Stimulated activated memory B cell treated with anti-CD40 and anti-IgM and Interleukin-4, amounts not matched to agents 10 μg/mL and 1 μg/mL and 100 μg/mL, for 72 hours (primary cell): ENCODE measurements around the gene AMPD2.
A peak's percentile ranks its signal among the peaks of the same experiment; 100 is the strongest.

Experiments
- ATAC-seq: fragments of 150-1000 bp; cut with Tn5 transposase; 2 replicates; pipeline ENCODE4 v1.10.0; 2021
- H3K27ac Mint-ChIP-seq: one replicate; pipeline ENCODE4 v1.8.0; 2022; ENCODE audit warnings: mild to moderate bottlenecking, mixed read lengths
- H3K27me3 Mint-ChIP-seq: one replicate; pipeline ENCODE4 v1.8.0; 2022; ENCODE audit warnings: mixed read lengths
- H3K36me3 Mint-ChIP-seq: one replicate; pipeline ENCODE4 v1.8.0; 2022; ENCODE audit warnings: mixed read lengths
- H3K4me1 Mint-ChIP-seq: one replicate; pipeline ENCODE4 v1.8.0; 2022; ENCODE audit warnings: mixed read lengths
- H3K4me3 Mint-ChIP-seq: one replicate; pipeline ENCODE4 v1.8.0; 2022; ENCODE audit warnings: mild to moderate bottlenecking, moderate library complexity, mixed read lengths
- H3K9me3 Mint-ChIP-seq: one replicate; pipeline ENCODE4 v1.8.0; 2022; ENCODE audit warnings: mixed read lengths

AMPD2 gene

DNA sequence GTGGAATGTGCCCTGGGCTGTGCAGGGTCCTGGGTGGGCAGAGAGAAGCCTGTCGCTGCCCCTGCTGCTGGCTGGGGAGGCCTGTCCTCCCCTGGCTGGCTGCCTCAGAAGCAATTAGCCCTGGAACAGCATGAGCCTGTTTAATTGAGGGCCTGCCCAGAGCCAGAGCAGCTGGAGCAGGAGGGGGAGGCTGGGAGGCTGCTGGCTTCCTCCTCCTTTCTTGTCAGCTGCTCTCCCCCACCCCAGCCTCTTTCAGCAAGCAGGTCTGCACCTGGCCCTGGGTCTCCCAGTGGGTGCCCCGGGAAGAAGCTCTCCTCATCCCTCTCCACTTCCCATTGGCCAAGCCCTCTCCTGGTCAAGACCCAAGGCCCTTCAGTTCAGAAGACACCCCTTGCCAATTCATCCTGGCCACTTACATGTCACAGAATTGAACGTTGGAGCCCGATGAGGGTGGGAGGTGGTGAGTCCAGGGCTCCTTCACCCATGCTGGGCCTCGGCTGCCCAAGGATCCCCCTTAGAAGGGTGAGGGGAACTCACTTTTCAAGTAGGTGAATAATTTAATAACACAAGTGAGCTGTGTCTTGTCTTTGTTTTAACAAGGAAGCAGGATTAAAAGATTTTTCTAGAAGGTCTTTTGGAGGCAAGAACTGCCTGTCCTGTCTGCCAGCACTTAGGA is 13.2 kb downstream of the AMPD2 start:
- H3K4me3 Mint-ChIP-seq: no peak overlapping the region
- H3K4me1 Mint-ChIP-seq: peaks cover 16% of the 10 kb centered on the region
- no peak for ATAC-seq
- H3K27me3 Mint-ChIP-seq: no peaks in the 10 kb centered on the region
- H3K9me3 Mint-ChIP-seq: no peaks in the 10 kb centered on the region
- peak overlapping the region; percentile 76 for H3K27ac Mint-ChIP-seq
- H3K36me3 Mint-ChIP-seq: peaks cover 38% of the 10 kb centered on the region

DNA sequence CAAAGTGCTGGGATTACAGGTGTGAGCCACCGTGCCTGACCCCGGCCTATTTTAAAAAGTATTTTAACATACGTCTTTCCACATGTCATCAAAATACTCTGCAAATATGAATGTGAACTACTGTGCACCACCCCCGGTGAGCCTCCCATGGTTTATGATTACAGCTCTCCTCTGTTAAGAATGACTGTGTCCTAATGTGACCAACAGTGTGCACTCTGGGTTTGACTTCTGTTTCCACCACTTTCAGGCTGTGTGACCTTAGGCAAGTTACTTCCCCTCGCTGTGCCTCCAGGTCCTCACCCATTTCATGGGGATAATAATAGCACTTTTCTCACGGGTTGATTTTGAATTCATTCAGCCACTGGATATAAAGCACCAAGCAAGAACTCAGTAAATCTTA is 14.7 kb downstream of the AMPD2 start:
- H3K36me3 Mint-ChIP-seq: peaks cover 24% of the 10 kb centered on the region
- no peak overlapping the region for H3K4me3 Mint-ChIP-seq
- no peaks in the 10 kb centered on the region for H3K9me3 Mint-ChIP-seq
- H3K4me1 Mint-ChIP-seq: peaks cover 16% of the 10 kb centered on the region
- no peaks in the 10 kb centered on the region for H3K27me3 Mint-ChIP-seq
- no peak overlapping the region for H3K27ac Mint-ChIP-seq
- peak; percentile 46 for ATAC-seq

DNA sequence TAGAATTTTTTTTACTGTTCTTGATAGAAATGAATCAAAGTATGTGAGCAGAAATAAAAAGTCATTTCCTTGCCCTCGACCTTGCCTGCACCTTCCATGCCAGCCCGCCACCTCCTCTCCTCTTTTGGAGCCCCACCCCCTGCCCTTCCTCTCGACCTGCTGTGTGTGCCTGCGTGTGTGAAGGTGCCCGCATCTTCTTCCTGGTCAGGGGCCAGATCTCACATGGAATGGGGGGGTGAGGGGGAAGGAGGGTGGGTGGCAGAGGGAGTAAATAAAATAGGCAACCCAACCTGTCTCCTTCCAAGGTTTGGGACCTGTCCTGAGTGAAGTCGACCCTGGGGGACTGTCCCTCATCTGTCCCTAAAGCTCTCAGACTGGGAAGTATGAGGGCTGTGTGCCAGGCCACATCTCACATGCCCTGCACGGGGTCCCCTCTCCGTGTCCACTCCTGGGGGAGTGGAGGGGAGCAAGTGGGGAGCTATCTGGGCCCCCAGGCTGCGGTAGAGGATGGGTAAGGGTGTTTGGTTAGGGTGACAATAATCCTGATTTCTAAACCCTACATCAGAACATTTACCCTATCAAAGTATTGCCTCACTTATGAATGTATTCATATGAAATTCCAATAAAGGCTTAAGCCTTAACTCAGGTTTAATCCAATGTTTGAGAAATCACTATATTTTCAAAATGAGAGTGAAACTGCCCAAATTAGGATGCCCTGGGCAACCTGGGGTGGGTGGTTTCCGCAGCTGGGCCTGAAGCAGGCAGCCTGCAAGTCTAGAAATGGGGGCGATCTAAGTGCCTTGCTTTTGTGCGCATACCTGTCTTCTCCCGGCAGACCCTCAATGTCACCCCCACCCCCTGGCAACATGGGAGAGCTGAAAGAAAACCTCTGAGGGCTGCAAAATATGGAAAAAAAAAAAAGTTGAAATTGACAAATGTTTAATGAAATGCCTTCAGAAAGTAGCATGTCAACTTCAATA is 15.4 kb downstream of the AMPD2 start:
- H3K4me3 Mint-ChIP-seq: no peak overlapping the region
- ATAC-seq: peak; percentile 46
- H3K36me3 Mint-ChIP-seq: peaks cover 16% of the 10 kb centered on the region
- H3K4me1 Mint-ChIP-seq: peaks cover 19% of the 10 kb centered on the region
- no peak overlapping the region for H3K27ac Mint-ChIP-seq
- H3K9me3 Mint-ChIP-seq: no peaks in the 10 kb centered on the region
- H3K27me3 Mint-ChIP-seq: peaks cover 4% of the 10 kb centered on the region

DNA sequence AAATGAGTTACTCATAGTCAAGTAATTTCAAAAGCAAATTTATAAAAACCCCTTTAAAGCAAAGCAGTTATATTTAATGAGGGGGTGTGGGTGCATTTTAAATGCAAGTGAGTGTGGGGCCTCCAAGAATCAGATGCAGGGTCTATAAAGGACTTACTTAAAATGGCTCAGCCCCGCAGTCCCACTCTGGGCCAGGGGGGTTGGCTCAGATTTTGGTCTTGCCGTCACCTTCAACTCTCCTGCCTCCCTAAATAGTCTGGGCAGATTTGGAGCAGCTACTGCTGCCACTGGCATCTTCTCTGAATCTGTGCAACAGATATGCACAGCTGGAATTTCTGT is 16.2 kb downstream of the AMPD2 start:
- H3K27ac Mint-ChIP-seq: no peak overlapping the region
- peaks cover 13% of the 10 kb centered on the region for H3K36me3 Mint-ChIP-seq
- ATAC-seq: no peak

DNA sequence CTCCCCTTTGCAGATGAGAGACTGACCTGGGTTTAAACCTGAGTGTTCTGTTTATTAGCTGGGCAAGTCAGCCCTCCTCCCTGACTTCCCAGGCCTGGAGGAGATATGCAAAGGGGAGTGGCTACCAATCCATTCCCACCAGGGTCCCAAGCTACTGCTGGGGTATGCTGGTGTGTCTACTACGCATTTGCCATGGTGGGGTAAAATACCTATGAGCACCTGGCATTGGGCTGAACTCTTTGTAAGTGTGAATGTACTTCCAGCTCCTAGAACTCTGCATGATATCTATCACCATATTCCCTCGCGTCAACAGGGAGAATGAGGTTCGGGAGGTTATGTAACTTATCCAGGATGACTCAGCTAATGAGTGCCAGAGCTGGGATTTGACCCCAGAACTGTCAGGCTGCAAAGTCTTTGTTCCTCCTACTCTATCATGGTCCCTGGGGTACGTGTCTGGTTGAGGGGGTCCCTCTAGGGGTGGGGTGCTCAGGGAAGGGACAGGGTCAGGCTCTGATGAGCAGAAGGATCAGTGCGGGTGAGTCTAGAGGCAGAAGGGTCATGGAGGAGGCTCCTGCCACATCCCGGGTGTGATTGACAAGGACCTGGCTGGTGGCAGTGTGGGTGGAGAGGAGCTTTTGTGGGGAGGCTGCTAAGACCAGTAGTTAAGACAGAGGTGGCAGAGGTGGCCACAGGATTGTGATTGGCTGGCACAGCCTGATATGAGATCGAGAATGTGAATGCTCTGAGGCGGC is 16.7 kb downstream of the AMPD2 start:
- Mint-ChIP-seq H3K36me3 (peaks cover 8% of the 10 kb centered on the region), H3K9me3 (no peaks in the 10 kb centered on the region), H3K4me1 (peaks cover 24% of the 10 kb centered on the region), H3K27ac (no peak overlapping the region), H3K4me3 (no peak overlapping the region), H3K27me3 (peaks cover 7% of the 10 kb centered on the region)
- no peak for ATAC-seq

More for the DNA sequence above, 16.2 kb downstream of the AMPD2 start:
- peaks cover 7% of the 10 kb centered on the region for H3K27me3 Mint-ChIP-seq
- H3K9me3 Mint-ChIP-seq: no peaks in the 10 kb centered on the region
- peaks cover 24% of the 10 kb centered on the region for H3K4me1 Mint-ChIP-seq
- H3K4me3 Mint-ChIP-seq: no peak overlapping the region

DNA sequence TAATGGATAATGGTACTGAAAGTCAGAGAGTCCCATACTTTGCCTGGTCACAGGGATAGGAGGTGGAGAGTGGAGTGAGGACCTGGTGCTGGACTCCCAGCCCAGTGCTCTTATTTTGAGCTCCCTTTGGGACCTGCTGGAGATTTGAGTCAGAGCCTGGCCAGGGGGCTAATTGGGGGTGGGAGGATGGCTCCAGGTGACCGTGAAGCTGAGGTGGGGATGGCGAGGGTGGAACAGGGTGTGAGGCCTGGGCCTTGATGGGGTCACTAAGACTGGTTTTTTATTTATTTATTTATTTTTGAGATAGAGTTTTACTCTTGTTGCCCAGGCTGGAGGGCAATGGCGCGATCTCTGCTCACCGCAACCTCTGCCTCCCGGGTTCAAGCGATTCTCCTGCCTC is 17.8 kb downstream of the AMPD2 start:
- Mint-ChIP-seq H3K4me1 (peaks cover 25% of the 10 kb centered on the region), H3K27ac (no peak overlapping the region), H3K27me3 (peaks cover 7% of the 10 kb centered on the region), H3K36me3 (no peaks in the 10 kb centered on the region), H3K9me3 (no peaks in the 10 kb centered on the region), H3K4me3 (no peak overlapping the region)
- no peak for ATAC-seq

DNA sequence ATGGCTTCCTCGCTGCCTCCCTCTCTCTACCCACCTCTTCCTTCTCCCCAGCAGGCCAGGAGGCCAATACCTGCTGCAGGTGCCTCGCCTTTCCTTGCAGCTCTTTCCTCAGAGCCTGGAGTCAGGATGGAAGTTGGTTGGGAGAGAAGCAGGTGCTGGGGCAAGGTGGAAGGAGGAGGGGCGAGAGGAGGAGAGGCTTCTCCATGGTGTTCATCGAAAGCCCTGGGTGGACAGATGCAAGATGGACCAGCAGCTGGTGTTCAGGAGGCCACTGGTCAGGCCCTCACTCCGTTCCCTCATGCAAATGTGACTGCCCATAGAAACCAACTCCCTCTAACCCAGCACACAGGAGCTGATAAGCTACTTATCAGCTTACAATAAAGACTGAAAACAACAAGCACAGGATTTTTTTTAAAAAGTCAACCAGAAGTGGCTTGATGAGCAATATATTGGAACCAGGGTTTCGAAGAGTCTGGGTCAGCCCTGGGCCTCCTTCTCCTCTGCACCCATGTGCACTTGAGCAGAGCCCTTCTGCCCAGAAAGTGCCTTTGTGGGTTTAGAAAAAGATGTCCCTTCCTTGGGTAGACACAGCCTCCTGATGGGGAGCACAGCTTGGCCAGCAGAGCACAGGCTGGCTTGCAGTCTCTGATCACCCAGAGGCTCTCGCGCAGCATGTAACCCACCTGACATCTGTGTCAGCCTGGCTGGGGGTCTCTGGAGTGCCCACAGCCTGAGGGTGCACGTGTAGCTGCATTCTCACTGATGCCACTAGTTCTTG is 19.6 kb downstream of the AMPD2 start:
- Mint-ChIP-seq H3K27me3 (peaks cover 7% of the 10 kb centered on the region), H3K36me3 (no peaks in the 10 kb centered on the region), H3K9me3 (no peaks in the 10 kb centered on the region), H3K4me3 (no peak overlapping the region), H3K4me1 (peaks cover 42% of the 10 kb centered on the region), H3K27ac (no peak overlapping the region)
- no peak for ATAC-seq

DNA sequence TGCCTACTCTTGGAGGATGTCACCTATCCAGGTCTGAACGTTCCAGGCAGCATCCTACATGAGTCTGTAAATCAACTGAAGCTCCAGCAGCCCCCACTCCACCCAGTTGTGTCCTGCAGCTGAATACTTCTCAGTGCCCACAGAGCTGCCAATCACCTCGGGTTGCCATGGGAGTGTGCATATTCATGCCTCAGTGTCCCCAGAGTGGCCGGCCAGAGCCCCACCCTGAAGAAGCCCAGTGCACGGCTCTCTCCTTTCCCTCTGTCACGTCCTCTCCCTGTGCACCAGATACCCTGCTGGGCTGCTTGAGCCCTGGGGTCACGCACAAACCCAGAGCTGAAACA is 20.2 kb downstream of the AMPD2 start:
- no peak for ATAC-seq
- Mint-ChIP-seq H3K4me3 (no peak overlapping the region), H3K27ac (no peak overlapping the region), H3K4me1 (peaks cover 37% of the 10 kb centered on the region), H3K9me3 (no peaks in the 10 kb centered on the region), H3K27me3 (peaks cover 7% of the 10 kb centered on the region), H3K36me3 (no peaks in the 10 kb centered on the region)

DNA sequence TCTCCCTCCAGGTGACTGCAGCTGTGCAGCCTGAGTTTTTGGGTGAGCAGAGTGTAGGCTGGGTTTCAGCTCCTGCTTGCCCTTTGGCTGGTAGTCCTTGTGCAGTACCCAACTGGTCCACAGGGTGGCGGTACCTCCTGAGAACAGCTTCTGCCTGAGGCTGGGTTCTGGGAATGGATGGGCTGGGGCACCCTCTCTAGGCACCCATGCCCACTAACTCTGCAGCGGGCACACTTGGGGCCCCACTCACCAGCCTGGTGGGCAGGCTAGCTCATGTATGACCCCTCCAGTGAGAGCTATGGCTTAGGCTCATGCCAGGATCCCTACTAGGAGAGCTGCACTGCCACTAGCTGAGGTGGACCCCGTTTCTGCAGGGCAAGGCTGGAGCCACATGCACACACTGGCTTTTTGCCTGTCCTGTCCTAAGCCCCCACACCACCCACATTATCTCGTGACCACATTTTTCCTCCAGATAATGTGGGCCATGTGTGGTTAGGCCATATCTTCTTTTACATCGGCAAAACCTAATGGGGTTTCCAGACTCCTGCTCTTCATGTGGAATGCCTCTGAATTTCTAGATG is 20.7 kb downstream of the AMPD2 start:
- Mint-ChIP-seq H3K9me3 (no peaks in the 10 kb centered on the region), H3K4me3 (no peak overlapping the region), H3K36me3 (no peaks in the 10 kb centered on the region), H3K27me3 (peaks cover 7% of the 10 kb centered on the region), H3K27ac (no peak overlapping the region), H3K4me1 (peaks cover 31% of the 10 kb centered on the region)
- ATAC-seq: peak; percentile 76

DNA sequence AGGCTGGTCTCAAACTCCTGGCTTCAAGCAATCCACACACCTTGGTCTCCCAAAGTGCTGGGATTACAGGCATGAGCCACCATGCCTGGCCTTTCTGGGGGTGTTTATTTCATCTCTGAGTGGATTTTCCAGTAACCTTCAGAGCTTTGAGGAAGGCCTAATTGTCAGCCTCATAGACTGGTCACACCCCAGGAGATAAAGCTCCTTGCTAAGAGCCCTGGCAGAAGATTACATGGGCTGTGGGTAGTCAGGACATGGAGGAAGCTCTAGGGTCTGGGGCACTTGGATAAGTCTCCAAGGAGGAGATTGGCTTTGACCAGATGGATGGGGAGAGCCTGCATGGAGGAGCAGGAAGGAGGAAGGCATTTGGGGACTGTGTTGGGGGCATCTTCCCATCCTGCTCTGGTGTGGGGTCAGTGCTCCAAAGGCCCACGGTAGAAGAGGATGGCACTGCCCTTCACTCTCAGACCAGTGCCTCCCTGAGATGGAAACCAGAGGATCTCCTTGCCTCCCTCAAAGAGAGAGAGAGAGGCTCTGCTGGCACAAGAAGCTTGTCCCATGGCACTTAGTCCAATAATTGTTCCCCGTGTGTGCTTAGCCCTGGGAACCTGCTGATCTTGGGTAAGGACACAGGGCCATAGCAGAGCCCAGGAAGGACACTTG is 21.6 kb downstream of the AMPD2 start:
- Mint-ChIP-seq H3K27me3 (peaks cover 7% of the 10 kb centered on the region), H3K27ac (no peak overlapping the region), H3K4me3 (no peak overlapping the region), H3K4me1 (peaks cover 28% of the 10 kb centered on the region), H3K9me3 (no peaks in the 10 kb centered on the region), H3K36me3 (no peaks in the 10 kb centered on the region)
- no peak for ATAC-seq

DNA sequence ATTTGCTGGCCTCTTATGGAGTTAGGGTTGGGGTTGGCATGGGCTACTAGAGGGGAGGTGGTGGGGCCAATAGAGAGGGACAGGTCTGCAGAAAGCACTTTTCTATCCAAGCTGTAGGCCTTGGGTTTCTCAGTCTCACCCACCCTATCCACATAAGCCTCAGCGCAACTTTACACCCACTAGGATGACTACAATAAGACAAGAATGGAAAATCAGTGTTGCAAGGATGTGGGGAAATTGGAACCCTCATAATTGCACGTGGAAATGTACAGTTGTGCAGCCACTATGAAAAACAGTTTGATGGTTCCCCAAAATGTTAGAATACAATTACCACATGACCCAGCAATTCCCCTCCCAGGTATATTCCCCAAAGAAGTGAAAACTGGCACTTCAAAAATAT is 22.2 kb downstream of the AMPD2 start:
- Mint-ChIP-seq H3K36me3 (no peaks in the 10 kb centered on the region), H3K9me3 (no peaks in the 10 kb centered on the region), H3K27ac (no peak overlapping the region), H3K4me1 (peaks cover 28% of the 10 kb centered on the region), H3K4me3 (no peak overlapping the region), H3K27me3 (peaks cover 7% of the 10 kb centered on the region)
- ATAC-seq: no peak

DNA sequence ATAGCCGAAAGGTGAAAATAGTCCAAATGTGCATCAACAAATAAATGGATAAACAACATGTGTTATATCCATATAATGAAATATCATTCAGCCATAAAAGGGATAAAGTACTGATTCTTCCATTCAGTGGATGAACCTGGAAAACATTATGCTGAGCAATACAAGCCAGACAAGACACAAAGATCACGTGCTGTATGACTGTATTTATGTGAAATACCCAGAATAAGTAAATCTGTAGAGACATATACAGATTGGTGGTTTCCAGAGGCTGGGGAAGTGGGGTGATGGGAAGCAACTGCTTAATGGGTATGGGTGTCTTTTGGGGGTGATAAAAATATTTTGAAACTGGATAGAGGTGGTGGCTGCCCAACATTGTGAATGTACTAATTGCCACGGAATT is 23.0 kb downstream of the AMPD2 start:
- peaks cover 28% of the 10 kb centered on the region for H3K4me1 Mint-ChIP-seq
- no peak for ATAC-seq
- no peak overlapping the region for H3K27ac Mint-ChIP-seq
- H3K9me3 Mint-ChIP-seq: no peaks in the 10 kb centered on the region
- H3K36me3 Mint-ChIP-seq: no peaks in the 10 kb centered on the region
- H3K27me3 Mint-ChIP-seq: peaks cover 7% of the 10 kb centered on the region
- no peak overlapping the region for H3K4me3 Mint-ChIP-seq

DNA sequence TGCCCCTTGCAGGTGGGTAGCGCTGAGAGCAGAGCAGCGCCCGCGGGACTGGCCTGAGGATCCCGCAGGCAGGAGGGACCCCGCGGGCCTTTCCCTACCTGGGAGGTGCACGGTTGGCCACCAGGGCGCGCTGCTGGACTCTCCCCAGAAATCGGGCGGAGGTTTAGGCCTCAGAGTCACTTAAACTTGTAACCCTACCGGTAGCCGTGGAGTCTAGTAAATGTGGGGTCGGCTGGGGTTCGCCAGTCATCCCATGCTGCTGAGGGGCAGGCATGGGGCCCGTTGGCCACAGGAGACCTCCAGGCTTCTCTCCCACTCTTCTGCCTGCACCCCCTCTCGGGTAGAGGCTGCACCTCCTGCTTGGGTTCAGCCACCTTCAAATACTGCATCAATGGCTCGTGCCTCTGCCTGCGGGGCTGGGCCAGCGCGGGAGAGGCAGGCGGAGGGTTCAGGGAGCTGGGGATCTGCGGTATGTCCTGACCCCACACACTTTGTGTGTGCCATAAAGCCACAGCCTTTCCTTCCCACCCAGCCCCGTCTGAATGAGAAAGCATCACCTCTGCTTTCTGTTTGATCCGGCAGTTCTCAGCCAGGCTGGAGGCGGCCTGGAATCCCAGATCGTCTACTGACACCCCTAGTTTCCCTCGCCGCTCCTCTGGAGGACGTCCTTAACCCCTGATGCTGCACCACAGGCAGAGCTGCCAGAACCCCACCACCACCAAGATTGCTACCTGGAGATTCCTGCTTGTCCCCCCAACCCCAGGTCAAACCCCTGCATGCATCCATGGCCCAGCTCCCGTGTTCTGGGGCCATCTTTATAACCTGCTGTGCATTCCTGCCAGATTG is 24.0 kb downstream of the AMPD2 start:
- no peaks in the 10 kb centered on the region for H3K9me3 Mint-ChIP-seq
- no peaks in the 10 kb centered on the region for H3K36me3 Mint-ChIP-seq
- peak; percentile 95 for ATAC-seq
- peaks cover 28% of the 10 kb centered on the region for H3K4me1 Mint-ChIP-seq
- H3K27me3 Mint-ChIP-seq: peaks cover 7% of the 10 kb centered on the region
- H3K4me3 Mint-ChIP-seq: peak overlapping the region; percentile 26
- peak overlapping the region; percentile 67 for H3K27ac Mint-ChIP-seq
